HG03175 (cell line): Measurements from ENCODE around the gene COX7A1.
"Not testable (repeated sequence)": the region's sequence is repeated elsewhere in the genome, so short reads cannot be mapped to it uniquely, and the experiment has no call there.

Source experiments
- ATAC-seq: cut with Tn5 transposase; IDR thresholded peaks from one replicate; pipeline ENCODE4 v1.9.1; 2021; ENCODE audit warnings: mild to moderate bottlenecking, moderate library complexity; ENCODE audit not compliant: unreplicated experiment

The COX7A1 gene

GRCh38 chr19:36142046-36142445, 10.2 kb downstream of the COX7A1 start:
- ATAC-seq = no peak

GRCh38 chr19:36141039-36141927, 11.0 kb downstream of the COX7A1 start:
- ATAC-seq = peak; percentile 46

GRCh38 chr19:36140304-36141038, 11.8 kb downstream of the COX7A1 start:
- ATAC-seq = no peak

- ATAC-seq = peak; percentile 85
Observed at GRCh38 chr19:36139473-36140303, 12.6 kb downstream of the COX7A1 start, which contains the start of gene CAPNS1. Gene CAPNS1 (plus strand): TSS chr19:36140066. CDS start chr19:36141012, 946 bp downstream.

- no peak for ATAC-seq
Observed at GRCh38 chr19:36139120-36139472, 13.2 kb downstream of the COX7A1 start.

GRCh38 chr19:36136964-36137686, 15.1 kb downstream of the COX7A1 start:
- ATAC-seq = no peak

GRCh38 chr19:36134867-36135266, 17.4 kb downstream of the COX7A1 start:
- not testable (repeated sequence) for ATAC-seq

- ATAC-seq = not testable (repeated sequence)
Observed at GRCh38 chr19:36131221-36131620, 21.0 kb downstream of the COX7A1 start.

GRCh38 chr19:36128392-36128736, 23.9 kb downstream of the COX7A1 start:
- no peak for ATAC-seq

GRCh38 chr19:36125557-36125956, 26.7 kb downstream of the COX7A1 start:
- ATAC-seq = no peak

- no peak for ATAC-seq
Observed at GRCh38 chr19:36121486-36122124, 30.6 kb downstream of the COX7A1 start.

- ATAC-seq = no peak
Observed at GRCh38 chr19:36120984-36121358, 31.3 kb downstream of the COX7A1 start.

GRCh38 chr19:36120092-36120983, 31.9 kb downstream of the COX7A1 start:
- no peak for ATAC-seq

GRCh38 chr19:36116344-36116637, 36.0 kb downstream of the COX7A1 start:
- ATAC-seq = no peak

GRCh38 chr19:36115453-36116343, 36.5 kb downstream of the COX7A1 start, which contains the start of gene TBCB:
Gene TBCB (plus strand): TSS chr19:36115468. CDS start chr19:36115561, 93 bp downstream.
- ATAC-seq = no peak

- ATAC-seq = peak; percentile 86
Observed at GRCh38 chr19:36114721-36115452, 37.4 kb downstream of the COX7A1 start, which contains the start of gene POLR2I. Gene POLR2I (minus strand): TSS chr19:36114875. CDS start chr19:36114856, 19 bp downstream.
